ENCODE data around the gene PTP4A2.

The PTP4A2 gene

DNA sequence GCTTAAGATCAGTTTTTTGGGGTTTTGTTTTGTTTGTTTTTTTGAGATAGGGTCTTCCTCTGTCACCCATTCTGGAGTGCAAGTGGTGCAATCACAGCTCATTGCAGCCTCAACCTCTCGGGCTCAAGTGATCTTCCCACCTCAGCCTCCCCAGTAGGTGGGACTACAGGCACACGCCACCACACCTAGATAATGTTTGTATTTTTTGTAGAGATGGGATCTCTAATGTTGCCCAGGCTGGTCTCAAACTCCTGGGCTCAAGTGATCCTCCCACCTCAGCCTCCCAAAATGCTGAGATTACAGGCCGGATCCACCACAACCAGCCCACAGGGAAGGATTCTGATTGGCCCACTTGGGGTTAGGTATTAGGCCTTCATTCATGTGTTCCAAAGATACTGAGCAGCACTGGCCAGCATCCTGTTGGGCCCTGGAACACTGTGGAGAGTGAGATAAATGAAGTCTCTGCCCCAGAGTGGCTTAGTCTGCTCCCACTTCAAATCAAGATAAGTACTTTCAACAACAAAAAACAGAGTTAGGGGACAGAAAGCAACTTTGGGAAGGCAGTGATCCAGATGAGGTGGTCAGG lies 54.7 kb downstream of the PTP4A2 start:
- DNase-seq: no peak

DNA sequence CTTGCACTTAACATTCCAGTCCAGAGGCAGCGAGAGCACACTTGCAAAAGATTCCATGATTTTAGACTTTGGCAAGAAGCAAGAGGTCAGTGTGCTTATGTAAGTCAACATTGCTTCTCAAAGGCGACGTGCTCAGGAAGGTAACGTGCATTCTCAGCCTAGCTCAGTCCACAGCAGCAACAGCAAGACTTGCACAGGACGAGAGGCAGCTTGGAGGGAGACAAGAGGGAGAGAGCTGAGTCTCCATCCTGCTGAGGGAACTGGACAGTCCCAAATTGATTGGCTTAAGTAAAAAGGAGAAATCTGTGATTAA lies 56.5 kb downstream of the PTP4A2 start:
- DNase-seq: no peak

GRCh38 chr1:31880957-31881687 lies 57.0 kb downstream of the PTP4A2 start:
- DNase-seq: no peak

DNA sequence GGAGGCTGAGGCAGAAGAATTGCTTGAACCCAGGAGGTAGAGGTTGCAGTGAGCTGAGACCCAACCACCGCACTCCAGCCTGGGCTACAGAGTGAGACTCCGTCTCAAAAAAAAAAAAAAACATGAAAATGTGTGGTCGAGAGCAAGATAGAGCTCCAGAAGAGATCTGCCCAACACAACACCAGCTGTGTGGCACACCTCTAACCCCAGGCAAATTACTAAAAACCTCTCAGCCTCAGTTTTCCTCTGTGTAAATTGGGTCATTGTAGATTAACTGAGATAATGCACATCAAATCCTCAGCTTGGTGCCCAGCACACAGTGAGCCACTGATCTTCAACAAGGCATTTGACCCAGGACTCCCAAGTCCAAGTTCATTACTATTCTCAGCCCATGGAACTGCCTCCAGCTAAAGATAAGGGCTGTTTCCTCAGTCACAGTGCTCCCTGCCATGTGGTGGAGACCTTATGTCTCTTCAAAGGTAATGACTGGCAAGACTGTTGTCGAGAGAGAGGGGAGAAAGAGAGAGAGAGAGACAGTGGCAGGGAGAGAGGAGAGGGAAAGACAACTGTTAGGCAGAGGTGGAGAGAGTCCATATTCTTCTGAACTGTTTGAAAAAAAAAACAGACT lies 58.1 kb downstream of the PTP4A2 start:
- DNase-seq: no peak

GRCh38 chr1:31878058-31878457 lies 60.1 kb downstream of the PTP4A2 start:
- no peak for DNase-seq

GRCh38 chr1:31877544-31877943 lies 60.6 kb downstream of the PTP4A2 start:
- no peak for DNase-seq

DNA sequence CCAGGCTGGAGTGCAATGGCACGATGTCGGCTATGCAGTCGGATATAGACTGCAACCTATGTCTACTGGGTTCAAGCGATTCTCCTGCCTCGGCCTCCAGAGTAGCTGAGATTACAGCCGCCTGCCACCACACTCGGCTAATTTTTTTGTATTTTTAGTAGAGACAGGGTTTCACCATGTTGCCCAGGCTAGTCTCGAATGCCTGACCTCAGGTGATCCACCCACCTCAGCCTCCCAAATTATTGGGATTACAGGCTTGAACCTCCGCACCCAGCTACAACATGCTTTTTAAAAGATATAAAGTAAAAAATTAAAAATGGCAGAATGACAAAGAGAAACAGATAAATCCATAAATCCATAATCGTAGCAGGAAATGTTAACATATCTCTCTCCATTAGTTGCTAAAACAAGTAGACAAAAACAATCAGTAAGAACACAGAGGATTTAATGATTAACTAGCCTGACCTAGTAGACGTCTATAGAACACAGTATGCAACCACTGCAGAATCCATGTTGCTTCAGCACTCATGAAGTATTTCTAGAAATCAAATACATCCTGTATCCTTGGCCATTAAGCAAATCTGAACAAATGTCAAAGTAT lies 62.4 kb downstream of the PTP4A2 start:
- no peak for DNase-seq

- no peak for DNase-seq
These were observed 63.2 kb downstream of the PTP4A2 start for GRCh38 chr1:31874942-31875341.

- DNase-seq: no peak
These were observed 65.2 kb downstream of the PTP4A2 start for GRCh38 chr1:31872658-31873636.

GRCh38 chr1:31871703-31872102 lies 66.5 kb downstream of the PTP4A2 start:
- DNase-seq: no peak

DNA sequence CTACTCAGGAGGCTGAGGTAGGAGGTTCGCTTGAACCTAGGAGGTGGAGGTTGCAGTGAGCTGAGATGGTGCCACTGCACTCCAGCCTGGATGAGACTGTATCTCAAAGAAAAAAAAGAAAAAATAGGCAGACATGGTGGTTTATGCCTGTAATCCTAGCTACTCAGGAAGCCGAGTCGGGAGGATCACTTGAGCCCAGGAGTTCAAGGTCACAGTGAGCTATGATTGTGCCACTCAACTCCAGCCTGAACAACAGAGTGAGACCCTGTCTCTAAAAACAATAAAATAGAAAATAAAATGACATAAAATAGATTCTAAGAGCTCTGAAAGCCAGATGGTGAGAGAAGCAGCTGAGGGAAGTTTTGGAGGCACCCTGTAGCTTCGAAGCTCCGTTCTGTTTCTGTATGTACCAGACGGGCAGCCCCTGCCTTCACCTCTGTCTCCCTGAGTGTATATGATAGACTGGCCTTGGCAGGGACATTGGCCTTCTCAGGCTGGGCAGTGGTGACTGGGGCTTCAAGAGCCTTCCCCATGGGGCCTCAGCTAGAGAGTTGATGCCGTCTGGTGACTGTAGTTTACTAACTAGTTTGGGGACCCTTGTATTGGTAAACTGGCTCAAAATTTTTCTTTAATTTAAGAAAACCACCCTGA lies 68.0 kb downstream of the PTP4A2 start:
- no peak for DNase-seq

DNA sequence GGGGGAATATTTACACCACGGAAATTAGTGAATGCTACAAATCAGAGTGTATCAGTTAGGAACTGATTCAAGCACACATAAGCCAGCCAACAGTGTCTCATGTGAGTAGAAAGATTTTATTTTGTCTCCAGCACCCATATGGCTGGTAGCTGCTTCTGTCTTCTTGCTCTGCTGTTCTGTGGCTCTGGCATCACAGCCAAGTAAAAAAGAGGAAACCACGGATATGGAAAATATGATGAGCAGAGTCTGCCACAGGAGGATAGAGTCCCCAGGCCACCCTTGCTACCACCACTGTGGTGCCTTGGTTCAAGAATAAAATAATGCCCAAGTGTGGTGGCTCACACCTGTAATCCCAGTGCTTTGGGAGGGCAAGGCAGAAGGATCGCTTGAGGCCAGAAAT lies 68.7 kb downstream of the PTP4A2 start:
- no peak for DNase-seq

- DNase-seq: no peak
These were observed 69.3 kb downstream of the PTP4A2 start for GRCh38 chr1:31868862-31869261.

- DNase-seq: no peak
These were observed 70.6 kb downstream of the PTP4A2 start for GRCh38 chr1:31867546-31867945.

DNA sequence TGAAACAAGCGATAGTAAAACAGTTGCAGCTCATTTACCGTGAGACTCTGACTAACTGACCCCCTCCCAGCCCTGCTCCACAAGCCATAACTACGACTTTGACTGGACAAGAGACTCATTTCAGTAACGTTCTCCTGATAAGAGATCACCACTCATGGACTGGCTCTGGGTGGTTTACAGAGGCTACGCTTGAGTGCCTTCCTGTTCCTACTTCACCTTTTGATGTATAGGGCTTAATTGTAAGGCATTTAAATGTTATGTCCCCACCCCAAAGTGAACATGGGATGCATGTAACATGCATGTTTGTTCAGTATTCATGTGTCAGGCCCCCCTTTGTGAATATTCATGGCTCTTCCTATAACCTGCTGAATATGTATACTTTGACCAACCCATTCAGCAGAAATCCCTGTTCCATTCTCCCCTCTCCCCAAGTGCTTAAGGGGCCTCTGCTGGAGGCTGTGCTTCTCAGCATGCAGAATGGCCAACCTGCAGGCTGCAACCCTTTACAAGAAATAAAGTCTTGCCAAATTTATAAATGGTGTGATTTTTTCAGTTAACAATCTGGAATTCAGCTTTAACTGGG lies 71.6 kb downstream of the PTP4A2 start:
- no peak for DNase-seq

- DNase-seq: no peak
These were observed 72.3 kb downstream of the PTP4A2 start for GRCh38 chr1:31865728-31866449.

DNA sequence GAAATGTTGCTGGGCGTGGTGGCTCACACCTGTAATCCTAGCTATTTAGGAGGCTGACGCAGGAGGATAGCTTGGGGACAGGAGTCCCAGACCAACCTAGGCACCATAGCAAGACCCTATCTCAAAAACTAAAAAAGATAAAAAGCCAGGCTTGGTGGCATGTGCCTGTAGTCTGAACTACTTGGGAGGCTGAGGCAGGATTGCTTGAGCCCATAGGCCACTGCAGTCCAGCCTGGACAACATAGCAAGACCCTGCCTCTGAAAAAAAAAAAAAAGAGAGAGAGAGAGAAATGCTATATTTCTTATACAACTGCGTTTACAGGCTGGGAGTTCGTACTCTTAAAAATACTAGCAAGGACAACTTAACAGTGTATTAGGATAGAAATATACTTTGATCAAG lies 76.1 kb downstream of the PTP4A2 start:
- DNase-seq: no peak

GRCh38 chr1:31861346-31861745 lies 76.8 kb downstream of the PTP4A2 start:
- no peak for DNase-seq

GRCh38 chr1:31860581-31860980 lies 77.6 kb downstream of the PTP4A2 start:
- DNase-seq: no peak

DNA sequence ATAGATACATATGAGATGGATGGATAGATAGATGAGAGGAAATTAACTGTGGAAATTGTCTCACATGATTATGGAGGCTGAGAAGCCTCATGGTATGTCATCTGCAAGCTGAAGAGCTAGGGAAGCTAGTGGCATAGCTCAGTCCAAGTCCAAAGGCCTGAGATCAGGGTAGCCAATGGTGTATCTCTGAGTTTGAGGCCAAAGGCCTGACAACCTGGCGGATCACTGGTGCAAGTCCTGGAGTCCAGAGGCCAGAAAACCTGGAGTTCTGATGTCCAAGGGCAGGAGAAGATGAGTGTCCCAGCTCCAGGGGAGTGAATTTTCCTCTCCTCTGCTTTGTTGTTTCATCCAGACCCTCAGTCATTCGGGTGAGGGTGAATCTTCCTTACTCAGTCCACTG lies 78.4 kb downstream of the PTP4A2 start:
- DNase-seq: no peak

- no peak for DNase-seq
These were observed 79.1 kb downstream of the PTP4A2 start for GRCh38 chr1:31859044-31859443.

All from NCI-H510A treated with DMSO at 0.1 percent for 48 hours (cell line).